NT2/D1 (cell line): Measurements from ENCODE around the gene SLC36A3.
"Not testable (repeated sequence)": the region's sequence is repeated elsewhere in the genome, so short reads cannot be mapped to it uniquely, and the experiment has no call there.

Experiments
- DNase-seq: peaks from one replicate; pipeline ENCODE4 v3.0.0-alpha.2; 2011; ENCODE audit warnings: low read depth, low spot score
- H3K27me3 ChIP-seq: 2 replicates; pipeline ENCODE4 v1.6.0; 2011; ENCODE audit warnings: mild to moderate bottlenecking; ENCODE audit not compliant: insufficient read length, insufficient read depth
- H3K36me3 ChIP-seq: 2 replicates; pipeline ENCODE4 v1.6.1; 2011; ENCODE audit warnings: mild to moderate bottlenecking, low read length, mixed read lengths; ENCODE audit not compliant: insufficient read depth, insufficient read length
- H3K4me1 ChIP-seq: 2 replicates; pipeline ENCODE4 v1.5.1; 2011; ENCODE audit not compliant: insufficient read depth, insufficient read length
- H3K4me3 ChIP-seq: 2 replicates; pipeline ENCODE4 v1.5.1; 2011; ENCODE audit warnings: low read depth; ENCODE audit not compliant: insufficient read length
- H3K9ac ChIP-seq: 2 replicates; pipeline ENCODE4 v1.6.0; 2011; ENCODE audit warnings: low read depth; ENCODE audit not compliant: insufficient read length
- H3K9me3 ChIP-seq: 2 replicates; pipeline ENCODE4 v1.5.1; 2011; ENCODE audit warnings: mild to moderate bottlenecking, low read length; ENCODE audit not compliant: insufficient read depth
- SUZ12 ChIP-seq: IDR thresholded peaks from 2 replicates; pipeline ENCODE4 v1.6.1; 2011; ENCODE audit not compliant: insufficient read length, insufficient read depth; ENCODE audit errors: extremely low read depth
- YY1 ChIP-seq: IDR thresholded peaks from 2 replicates; pipeline ENCODE4 v1.6.1; 2011; ENCODE audit not compliant: insufficient read length, insufficient read depth
- ZNF274 ChIP-seq: IDR thresholded peaks from 2 replicates; pipeline ENCODE4 v1.6.1; 2011; ENCODE audit warnings: mild to moderate bottlenecking, low read depth, low read length

SLC36A3 gene

DNA sequence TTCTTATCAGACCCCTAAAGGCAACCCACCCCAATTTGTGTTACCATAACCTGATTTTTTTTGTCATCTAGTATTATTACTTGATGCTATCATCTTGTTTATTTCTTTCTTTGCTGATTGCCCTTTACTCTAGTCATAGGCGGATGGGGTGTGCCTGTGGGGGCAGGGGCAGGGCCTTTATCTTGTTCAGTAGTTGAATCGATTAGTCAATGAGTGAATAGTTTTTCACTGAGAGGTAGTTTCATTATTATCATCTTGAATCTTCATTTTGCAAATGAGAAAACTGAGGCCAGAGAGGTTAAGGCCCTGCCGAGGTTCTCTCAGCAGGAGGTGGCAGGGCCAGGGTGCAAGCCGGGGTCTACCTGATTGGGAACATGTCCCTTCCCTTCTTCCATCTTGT is 60.0 kb downstream of the SLC36A3 start:
- Histone ChIP-seq H3K9me3 (no peaks in the 10 kb centered on the region), H3K4me3 (no peak overlapping the region), H3K27me3 (no peaks in the 10 kb centered on the region), H3K9ac (no peak overlapping the region), H3K36me3 (no peaks in the 10 kb centered on the region), H3K4me1 (peaks cover 10% of the 10 kb centered on the region)
- TF ChIP-seq ZNF274 (no peak), YY1 (no peak), SUZ12 (no peak)
- DNase-seq: no peak

GRCh38 chr5:151243127-151243526 is 60.4 kb downstream of the SLC36A3 start:
- DNase-seq: no peak
- Histone ChIP-seq H3K4me3 (no peak overlapping the region), H3K36me3 (no peaks in the 10 kb centered on the region), H3K9me3 (no peaks in the 10 kb centered on the region), H3K9ac (no peak overlapping the region), H3K27me3 (no peaks in the 10 kb centered on the region), H3K4me1 (peaks cover 10% of the 10 kb centered on the region)
- TF ChIP-seq YY1 (no peak), ZNF274 (no peak), SUZ12 (no peak)

- no peak for TF ChIP-seq ZNF274
- TF ChIP-seq YY1: no peak
- no peak for TF ChIP-seq SUZ12
- no peak for DNase-seq
- no peaks in the 10 kb centered on the region for H3K27me3 ChIP-seq
- H3K9ac ChIP-seq: no peak overlapping the region
- no peaks in the 10 kb centered on the region for H3K36me3 ChIP-seq
- H3K9me3 ChIP-seq: no peaks in the 10 kb centered on the region
- no peak overlapping the region for H3K4me3 ChIP-seq
- H3K4me1 ChIP-seq: peaks cover 10% of the 10 kb centered on the region
Observed at GRCh38 chr5:151240924-151241635, 62.5 kb downstream of the SLC36A3 start.

GRCh38 chr5:151240268-151240835 is 63.2 kb downstream of the SLC36A3 start:
- H3K4me1 ChIP-seq: peaks cover 10% of the 10 kb centered on the region
- not testable (repeated sequence) for H3K9me3 ChIP-seq, H3K27me3 ChIP-seq, DNase-seq, H3K36me3 ChIP-seq, H3K9ac ChIP-seq, H3K4me3 ChIP-seq

- H3K36me3 ChIP-seq: no peaks in the 10 kb centered on the region
Observed at GRCh38 chr5:151239237-151239861, 64.2 kb downstream of the SLC36A3 start.

GRCh38 chr5:151238303-151238741 is 65.2 kb downstream of the SLC36A3 start:
- no peaks in the 10 kb centered on the region for H3K9me3 ChIP-seq
- no peak for DNase-seq
- peaks cover 10% of the 10 kb centered on the region for H3K4me1 ChIP-seq
- TF ChIP-seq SUZ12 (no peak), ZNF274 (no peak), YY1 (no peak)
- no peak overlapping the region for H3K4me3 ChIP-seq
- H3K27me3 ChIP-seq: no peaks in the 10 kb centered on the region
- no peak overlapping the region for H3K9ac ChIP-seq
- H3K36me3 ChIP-seq: no peaks in the 10 kb centered on the region

More at GRCh38 chr5:151239237-151239861, 64.2 kb downstream of the SLC36A3 start:
- DNase-seq: no peak
- TF ChIP-seq ZNF274: no peak
- no peak for TF ChIP-seq SUZ12
- TF ChIP-seq YY1: no peak
- H3K4me1 ChIP-seq: peaks cover 10% of the 10 kb centered on the region
- H3K4me3 ChIP-seq: no peak overlapping the region
- H3K9me3 ChIP-seq: no peaks in the 10 kb centered on the region
- no peak overlapping the region for H3K9ac ChIP-seq
- H3K27me3 ChIP-seq: no peaks in the 10 kb centered on the region

DNA sequence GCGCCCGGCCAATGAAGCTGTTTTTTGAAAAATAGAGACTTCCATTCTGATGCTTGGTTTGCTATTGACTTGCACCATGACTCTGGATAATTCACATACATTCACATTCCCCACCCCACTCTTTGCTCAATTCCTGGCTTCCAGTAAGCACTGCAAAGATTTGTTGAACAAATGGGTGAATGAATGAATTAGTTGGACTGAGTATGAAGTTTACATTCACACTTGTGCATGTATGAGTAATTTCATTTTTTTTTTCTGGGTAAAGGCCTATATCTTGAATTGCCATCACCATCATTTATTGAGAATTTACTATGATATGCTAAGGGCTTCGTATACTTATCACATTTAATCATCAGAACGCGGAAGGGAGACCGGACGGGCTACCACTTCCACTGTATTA is 65.9 kb downstream of the SLC36A3 start:
- no peak for TF ChIP-seq ZNF274
- TF ChIP-seq SUZ12: no peak
- TF ChIP-seq YY1: no peak
- no peaks in the 10 kb centered on the region for H3K27me3 ChIP-seq
- DNase-seq: no peak
- H3K36me3 ChIP-seq: no peaks in the 10 kb centered on the region
- H3K9me3 ChIP-seq: no peaks in the 10 kb centered on the region
- H3K9ac ChIP-seq: no peak overlapping the region
- no peak overlapping the region for H3K4me3 ChIP-seq
- peaks cover 10% of the 10 kb centered on the region for H3K4me1 ChIP-seq
